ENCODE measurements around the gene FBXL17.

Gene FBXL17

DNA sequence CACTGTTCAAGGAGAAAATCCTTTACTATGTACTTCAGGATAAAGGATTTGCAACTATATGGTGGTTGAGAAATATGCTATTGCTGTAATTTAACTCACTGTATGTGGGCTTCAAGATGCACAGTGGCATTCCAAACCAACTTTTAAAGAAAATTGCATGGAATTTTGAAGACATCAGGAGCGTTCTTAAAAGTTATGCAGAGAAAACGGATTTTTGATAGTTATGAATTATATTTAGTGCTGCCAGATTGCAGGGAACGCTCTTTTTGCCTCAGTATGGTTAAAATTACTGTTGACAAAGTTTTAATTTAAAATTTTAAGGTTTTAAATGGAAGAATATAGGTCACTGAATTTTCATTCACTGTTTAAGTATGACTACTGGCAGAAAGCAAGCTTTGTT lies 375.1 kb downstream of the FBXL17 start:
- ATAC-seq (ENCODE audit: insufficient read depth, low read depth) (no peak), DNase-seq (no peak)
- no peaks in the 10 kb centered on the region for H3K36me3 ChIP-seq (ENCODE audit: insufficient read depth, low read length)
- H3K9ac ChIP-seq (ENCODE audit: low read depth, low read length) = no peak overlapping the region
- H3K27me3 ChIP-seq (ENCODE audit: insufficient read depth, low read length, poor library complexity) = no peaks in the 10 kb centered on the region
- H3K27ac ChIP-seq (ENCODE audit: low read length) = no peak overlapping the region
- no peak overlapping the region for H3K4me3 ChIP-seq (ENCODE audit: low read depth in 1 of 2, low read length in 2 of 2)
- H4K20me1 ChIP-seq (ENCODE audit: insufficient read depth, low read length) = no peaks in the 10 kb centered on the region
- no peaks in the 10 kb centered on the region for H3K79me2 ChIP-seq (ENCODE audit: insufficient read depth, low read length)
- TF ChIP-seq EZH2 (IDR thresholded peaks at IDR 0.05; ENCODE audit: borderline replicate concordance, low read depth, low read length, severe bottlenecking) = no peak
- TF ChIP-seq, protein P1, sequence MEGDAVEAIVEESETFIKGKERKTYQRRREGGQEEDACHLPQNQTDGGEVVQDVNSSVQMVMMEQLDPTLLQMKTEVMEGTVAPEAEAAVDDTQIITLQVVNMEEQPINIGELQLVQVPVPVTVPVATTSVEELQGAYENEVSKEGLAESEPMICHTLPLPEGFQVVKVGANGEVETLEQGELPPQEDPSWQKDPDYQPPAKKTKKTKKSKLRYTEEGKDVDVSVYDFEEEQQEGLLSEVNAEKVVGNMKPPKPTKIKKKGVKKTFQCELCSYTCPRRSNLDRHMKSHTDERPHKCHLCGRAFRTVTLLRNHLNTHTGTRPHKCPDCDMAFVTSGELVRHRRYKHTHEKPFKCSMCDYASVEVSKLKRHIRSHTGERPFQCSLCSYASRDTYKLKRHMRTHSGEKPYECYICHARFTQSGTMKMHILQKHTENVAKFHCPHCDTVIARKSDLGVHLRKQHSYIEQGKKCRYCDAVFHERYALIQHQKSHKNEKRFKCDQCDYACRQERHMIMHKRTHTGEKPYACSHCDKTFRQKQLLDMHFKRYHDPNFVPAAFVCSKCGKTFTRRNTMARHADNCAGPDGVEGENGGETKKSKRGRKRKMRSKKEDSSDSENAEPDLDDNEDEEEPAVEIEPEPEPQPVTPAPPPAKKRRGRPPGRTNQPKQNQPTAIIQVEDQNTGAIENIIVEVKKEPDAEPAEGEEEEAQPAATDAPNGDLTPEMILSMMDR (IDR thresholded peaks at IDR 0.05; ENCODE audit: borderline replicate concordance, extremely low read depth, low read length, poor library complexity, severe bottlenecking) = no peak
- H3K9me3 ChIP-seq (ENCODE audit: insufficient read depth, low read length, severe bottlenecking) = no peaks in the 10 kb centered on the region
- H3K4me1 ChIP-seq (ENCODE audit: insufficient read depth, low read length) = peaks cover 18% of the 10 kb centered on the region
- H3K4me2 ChIP-seq (ENCODE audit: insufficient read depth, low read length) = no peak overlapping the region
- no peak overlapping the region for H2AFZ ChIP-seq (ENCODE audit: low read depth, low read length)

DNA sequence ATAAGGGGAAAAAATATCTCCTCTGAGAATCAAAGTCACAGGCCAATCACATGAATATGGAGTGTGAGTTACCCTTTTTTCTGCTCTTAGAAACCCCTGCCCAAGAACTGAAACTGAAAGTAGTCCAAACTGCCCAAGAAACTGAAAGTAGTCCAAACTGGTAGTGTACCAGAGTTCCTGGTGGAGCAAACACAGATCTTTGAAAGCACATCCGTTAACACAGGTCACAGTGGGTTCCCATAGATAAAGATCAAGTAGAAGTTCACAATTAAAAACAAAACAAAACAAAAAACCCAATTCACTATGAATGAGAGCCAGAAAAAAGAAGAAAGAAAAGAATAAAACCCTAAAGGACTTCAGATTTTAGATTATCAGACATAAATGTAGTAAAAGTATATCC lies 378.7 kb downstream of the FBXL17 start:
- Histone ChIP-seq H3K9me3 (ENCODE audit: insufficient read depth, low read length, severe bottlenecking) (no peaks in the 10 kb centered on the region), H3K4me1 (ENCODE audit: insufficient read depth, low read length) (peaks cover 18% of the 10 kb centered on the region), H3K79me2 (ENCODE audit: insufficient read depth, low read length) (no peaks in the 10 kb centered on the region), H3K27ac (ENCODE audit: low read length) (peak overlapping the region; percentile 78), H3K4me2 (ENCODE audit: insufficient read depth, low read length) (peak overlapping the region; percentile 63), H3K4me3 (ENCODE audit: low read depth in 1 of 2, low read length in 2 of 2) (peak overlapping the region in 1 of 2 experiments; percentile 40; a peak in 2 of 4 replicates), H2AFZ (ENCODE audit: low read depth, low read length) (peak overlapping the region; percentile 58), H3K9ac (ENCODE audit: low read depth, low read length) (peak overlapping the region; percentile 43), H3K36me3 (ENCODE audit: insufficient read depth, low read length) (no peaks in the 10 kb centered on the region), H3K27me3 (ENCODE audit: insufficient read depth, low read length, poor library complexity) (no peaks in the 10 kb centered on the region), H4K20me1 (ENCODE audit: insufficient read depth, low read length) (no peaks in the 10 kb centered on the region)
- DNase-seq (peak; percentile 73), ATAC-seq (ENCODE audit: insufficient read depth, low read depth) (peak; percentile 100)
- TF ChIP-seq, protein P1 (IDR thresholded peaks at IDR 0.05; ENCODE audit: borderline replicate concordance, extremely low read depth, low read length, poor library complexity, severe bottlenecking) = no peak
- TF ChIP-seq EZH2 (IDR thresholded peaks at IDR 0.05; ENCODE audit: borderline replicate concordance, low read depth, low read length, severe bottlenecking) = no peak

DNA sequence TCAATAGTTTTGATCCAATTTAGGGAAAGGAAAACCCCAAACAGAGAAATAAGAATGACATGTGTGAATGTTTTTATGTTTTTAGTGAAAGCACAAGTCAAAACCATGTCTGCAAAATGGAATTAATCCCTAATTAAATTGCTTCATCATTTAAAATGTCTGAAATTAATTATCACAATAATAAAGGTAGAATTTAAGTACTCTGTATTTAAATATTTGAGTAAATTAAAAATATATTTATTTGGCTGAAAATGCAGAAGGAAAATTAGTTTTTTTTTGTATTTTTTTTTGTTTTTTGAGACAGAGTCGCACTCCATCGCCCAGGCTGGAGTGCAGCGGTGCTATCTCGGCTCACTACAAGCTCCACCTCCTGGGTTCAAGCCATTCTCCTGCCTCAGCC lies 380.7 kb downstream of the FBXL17 start:
- Histone ChIP-seq H2AFZ (ENCODE audit: low read depth, low read length) (no peak overlapping the region), H3K79me2 (ENCODE audit: insufficient read depth, low read length) (no peaks in the 10 kb centered on the region), H3K9ac (ENCODE audit: low read depth, low read length) (no peak overlapping the region), H3K4me2 (ENCODE audit: insufficient read depth, low read length) (no peak overlapping the region), H3K27me3 (ENCODE audit: insufficient read depth, low read length, poor library complexity) (no peaks in the 10 kb centered on the region), H3K9me3 (ENCODE audit: insufficient read depth, low read length, severe bottlenecking) (no peaks in the 10 kb centered on the region), H3K4me1 (ENCODE audit: insufficient read depth, low read length) (peaks cover 18% of the 10 kb centered on the region), H4K20me1 (ENCODE audit: insufficient read depth, low read length) (no peaks in the 10 kb centered on the region), H3K4me3 (ENCODE audit: low read depth in 1 of 2, low read length in 2 of 2) (no peak overlapping the region), H3K27ac (ENCODE audit: low read length) (no peak overlapping the region), H3K36me3 (ENCODE audit: insufficient read depth, low read length) (no peaks in the 10 kb centered on the region)
- TF ChIP-seq, protein P1 (IDR thresholded peaks at IDR 0.05; ENCODE audit: borderline replicate concordance, extremely low read depth, low read length, poor library complexity, severe bottlenecking) = no peak
- no peak for TF ChIP-seq EZH2 (IDR thresholded peaks at IDR 0.05; ENCODE audit: borderline replicate concordance, low read depth, low read length, severe bottlenecking)
- ATAC-seq (ENCODE audit: insufficient read depth, low read depth) = no peak
- DNase-seq = no peak

All from DND-41 (cell line).